SU-DHL-6 (cell line): ENCODE results near the gene CDKAL1.

Experiments
- H2AFZ ChIP-seq: fragments of 200-600 bp; sonication (generic); 2 replicates; pipeline ENCODE4 v1.6.1; 2014; ENCODE audit warnings: low read depth, mild to moderate bottlenecking, moderate library complexity, mixed read lengths, antibody characterized with exemption, low read length; ENCODE audit not compliant: severe bottlenecking
- H3F3A ChIP-seq: fragments of 200-600 bp; shearing (Covaris generic); 2 replicates; pipeline ENCODE4 v1.6.0; 2016; ENCODE audit warnings: antibody characterized with exemption, mild to moderate bottlenecking; ENCODE audit not compliant: insufficient read depth
- H3K27ac ChIP-seq: fragments of 200-600 bp; sonication (generic); 2 replicates; pipeline ENCODE4 v1.5.1; 2016; ENCODE audit warnings: low read depth, mild to moderate bottlenecking, low read length, moderate library complexity, mixed read lengths
- H3K27me3 ChIP-seq: fragments of 200-600 bp; sonication (generic), shearing (Covaris generic); 2 replicates; pipeline ENCODE4 v1.6.0; 2014; ENCODE audit warnings: mild to moderate bottlenecking, low read length
- H3K36me3 ChIP-seq: fragments of 200-600 bp; sonication (generic); 2 replicates; pipeline ENCODE4 v1.6.1; 2014; ENCODE audit warnings: mild to moderate bottlenecking, low read length, mixed read lengths
- H3K4me2 ChIP-seq: fragments of 300-600, 200-600 bp; shearing (Covaris generic), sonication (generic); 2 replicates; pipeline ENCODE4 v1.6.0; 2014; ENCODE audit warnings: low read length, low read depth, mild to moderate bottlenecking; ENCODE audit not compliant: poor library complexity, severe bottlenecking
- H3K4me3 ChIP-seq: fragments of 200-600 bp; sonication (generic); 2 replicates; pipeline ENCODE4 v1.5.1; 2014; ENCODE audit warnings: antibody characterized with exemption, low read length, mild to moderate bottlenecking, mixed read lengths; ENCODE audit not compliant: insufficient read depth, poor library complexity, severe bottlenecking
- H3K79me2 ChIP-seq: fragments of 200-600 bp; sonication (generic); 2 replicates; pipeline ENCODE4 v1.6.1; 2014; ENCODE audit warnings: mild to moderate bottlenecking, low read length, moderate library complexity; ENCODE audit not compliant: insufficient read depth
- H3K9ac ChIP-seq: fragments of 200-600 bp; sonication (generic); 2 replicates; pipeline ENCODE4 v1.7.0; 2014; ENCODE audit warnings: mild to moderate bottlenecking, low read length
- H3K9me2 ChIP-seq: fragments of 200-600 bp; sonication (generic); replicated peaks from 2 replicates; pipeline ENCODE4 v1.6.1; 2014; ENCODE audit warnings: low read length; ENCODE audit not compliant: insufficient read depth
- H3K9me3 ChIP-seq: fragments of 200-600 bp; sonication (generic); 2 replicates; pipeline ENCODE4 v1.6.1; 2014; ENCODE audit warnings: low read length, mixed read lengths; ENCODE audit not compliant: insufficient read depth
- H4K20me1 ChIP-seq: fragments of 200-600 bp; sonication (generic); 2 replicates; pipeline ENCODE4 v1.6.1; 2014; ENCODE audit warnings: low read depth, mild to moderate bottlenecking, antibody characterized with exemption, low read length, moderate library complexity, mixed read lengths
- EZH2phosphoT487 ChIP-seq: fragments of 200-600 bp; sonication (generic), shearing (Covaris generic); conservative IDR thresholded peaks from 2 replicates; pipeline ENCODE4 v1.6.1; 2018; ENCODE audit warnings: mild to moderate bottlenecking, antibody characterized with exemption, low read length, moderate library complexity, mixed read lengths
- TF ChIP-seq, protein P1 (sequence below): fragments of 200-600 bp; sonication (generic); IDR thresholded peaks from one replicate; pipeline ENCODE4 v1.5.1; 2017; ENCODE audit warnings: antibody characterized with exemption, mild to moderate bottlenecking, low read length, moderate library complexity; ENCODE audit not compliant: insufficient read depth, poor library complexity, severe bottlenecking

CDKAL1 gene

DNA sequence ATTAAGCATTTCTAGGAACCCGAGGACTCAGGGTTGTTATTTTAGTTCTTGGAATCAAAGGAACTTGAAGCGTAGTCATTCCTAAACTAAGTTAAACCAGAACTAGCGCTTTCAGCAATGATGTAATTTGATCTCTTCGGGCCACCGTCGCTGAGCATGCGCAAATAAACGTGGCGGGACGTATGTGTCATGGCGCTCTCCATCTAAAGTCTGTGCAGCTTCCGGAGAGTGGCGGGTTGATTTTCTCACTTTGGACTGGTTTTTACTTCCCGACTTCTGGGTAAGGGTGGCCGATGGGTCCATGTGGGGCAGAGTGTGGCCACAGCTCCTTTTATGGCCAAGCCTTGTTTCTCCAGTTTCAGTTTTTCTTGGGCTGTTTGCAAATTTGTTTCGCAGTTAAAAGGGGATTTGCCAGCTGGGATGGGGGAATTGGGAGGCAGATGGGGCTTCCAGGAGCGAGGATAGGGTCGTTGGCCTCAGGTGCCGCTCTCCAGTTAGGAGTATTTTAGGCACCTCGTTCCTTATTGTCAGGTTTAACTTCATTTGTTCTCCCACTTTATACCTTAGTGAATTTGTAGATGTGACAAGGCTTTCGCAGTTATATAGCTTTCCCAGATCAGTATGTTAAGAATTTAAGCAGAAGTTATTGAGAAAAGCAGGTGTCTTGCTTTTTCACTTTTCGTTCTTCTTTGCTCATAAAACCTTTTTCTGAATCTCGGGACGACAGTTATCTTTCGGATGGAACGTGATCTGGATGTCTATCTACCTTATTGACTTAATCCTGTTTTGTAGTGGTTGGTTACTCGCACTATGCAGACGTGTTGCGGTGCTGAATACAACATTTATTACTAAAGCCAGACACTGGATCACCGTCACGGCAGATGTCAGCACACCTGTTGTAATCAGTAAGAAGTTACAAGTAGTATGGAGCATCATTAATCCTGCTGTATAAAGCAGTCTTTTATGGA lies at the start of gene CDKAL1:
Gene CDKAL1, plus strand, starts transcription at position 163 of the 968 bp plus-strand sequence. CDS start 11,894 bp downstream, outside the sequence.
- peaks cover 52% of the 10 kb centered on the region for H3K79me2 ChIP-seq
- H3K9me3 ChIP-seq = no peaks in the 10 kb centered on the region
- H3K4me2 ChIP-seq = peak within 1 kb of the TSS; percentile 73
- no peaks in the 10 kb centered on the region for H3F3A ChIP-seq
- H4K20me1 ChIP-seq = peaks cover 5% of the 10 kb centered on the region; the same call in 1 of the 2 replicates
- H3K9me2 ChIP-seq = no peaks in the 10 kb centered on the region
- no peak for TF ChIP-seq EZH2phosphoT487
- TF ChIP-seq, protein P1, sequence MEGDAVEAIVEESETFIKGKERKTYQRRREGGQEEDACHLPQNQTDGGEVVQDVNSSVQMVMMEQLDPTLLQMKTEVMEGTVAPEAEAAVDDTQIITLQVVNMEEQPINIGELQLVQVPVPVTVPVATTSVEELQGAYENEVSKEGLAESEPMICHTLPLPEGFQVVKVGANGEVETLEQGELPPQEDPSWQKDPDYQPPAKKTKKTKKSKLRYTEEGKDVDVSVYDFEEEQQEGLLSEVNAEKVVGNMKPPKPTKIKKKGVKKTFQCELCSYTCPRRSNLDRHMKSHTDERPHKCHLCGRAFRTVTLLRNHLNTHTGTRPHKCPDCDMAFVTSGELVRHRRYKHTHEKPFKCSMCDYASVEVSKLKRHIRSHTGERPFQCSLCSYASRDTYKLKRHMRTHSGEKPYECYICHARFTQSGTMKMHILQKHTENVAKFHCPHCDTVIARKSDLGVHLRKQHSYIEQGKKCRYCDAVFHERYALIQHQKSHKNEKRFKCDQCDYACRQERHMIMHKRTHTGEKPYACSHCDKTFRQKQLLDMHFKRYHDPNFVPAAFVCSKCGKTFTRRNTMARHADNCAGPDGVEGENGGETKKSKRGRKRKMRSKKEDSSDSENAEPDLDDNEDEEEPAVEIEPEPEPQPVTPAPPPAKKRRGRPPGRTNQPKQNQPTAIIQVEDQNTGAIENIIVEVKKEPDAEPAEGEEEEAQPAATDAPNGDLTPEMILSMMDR = no peak
- H3K27ac ChIP-seq = peak within 1 kb of the TSS; percentile 67
- no peaks in the 10 kb centered on the region for H3K27me3 ChIP-seq
- H3K36me3 ChIP-seq = 0 out of 2 replicates have a peak, but pooled peaks cover 10% of the 10 kb centered on the region
- peak within 1 kb of the TSS; percentile 83 for H3K9ac ChIP-seq
- H3K4me3 ChIP-seq = peak within 1 kb of the TSS; percentile 79
- peak within 1 kb of the TSS; percentile 97 for H2AFZ ChIP-seq

DNA sequence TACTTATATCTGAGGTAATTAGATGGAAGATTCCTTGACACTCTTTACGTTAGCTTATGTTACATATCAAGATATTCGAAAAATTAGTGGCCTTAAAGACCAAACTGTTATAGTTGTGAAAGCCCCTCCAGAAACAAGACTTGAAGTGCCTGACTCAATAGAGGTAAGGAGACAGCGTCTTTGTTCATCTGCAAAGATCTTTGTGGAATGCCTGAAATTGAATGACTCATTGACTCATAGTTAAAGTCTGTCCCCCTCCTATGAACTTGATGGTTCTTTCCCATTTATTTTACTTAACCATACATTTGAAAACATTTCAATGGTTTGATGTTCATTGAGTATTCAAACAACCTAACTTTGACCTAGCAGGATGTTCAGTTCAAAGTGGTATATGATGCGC lies 47.6 kb upstream of the CDKAL1 start:
- Histone ChIP-seq H2AFZ (no peak overlapping the region), H3K9me3 (no peaks in the 10 kb centered on the region), H3F3A (no peaks in the 10 kb centered on the region), H4K20me1 (0 out of 2 replicates have a peak, but pooled peaks cover 2% of the 10 kb centered on the region), H3K27ac (no peak overlapping the region), H3K79me2 (0 out of 2 replicates have a peak, but pooled peaks cover 3% of the 10 kb centered on the region), H3K4me3 (no peak overlapping the region), H3K4me2 (no peak overlapping the region), H3K27me3 (no peaks in the 10 kb centered on the region), H3K36me3 (peaks cover 45% of the 10 kb centered on the region), H3K9me2 (no peaks in the 10 kb centered on the region), H3K9ac (no peak overlapping the region)
- no peak for TF ChIP-seq EZH2phosphoT487
- TF ChIP-seq, protein P1 = no peak

DNA sequence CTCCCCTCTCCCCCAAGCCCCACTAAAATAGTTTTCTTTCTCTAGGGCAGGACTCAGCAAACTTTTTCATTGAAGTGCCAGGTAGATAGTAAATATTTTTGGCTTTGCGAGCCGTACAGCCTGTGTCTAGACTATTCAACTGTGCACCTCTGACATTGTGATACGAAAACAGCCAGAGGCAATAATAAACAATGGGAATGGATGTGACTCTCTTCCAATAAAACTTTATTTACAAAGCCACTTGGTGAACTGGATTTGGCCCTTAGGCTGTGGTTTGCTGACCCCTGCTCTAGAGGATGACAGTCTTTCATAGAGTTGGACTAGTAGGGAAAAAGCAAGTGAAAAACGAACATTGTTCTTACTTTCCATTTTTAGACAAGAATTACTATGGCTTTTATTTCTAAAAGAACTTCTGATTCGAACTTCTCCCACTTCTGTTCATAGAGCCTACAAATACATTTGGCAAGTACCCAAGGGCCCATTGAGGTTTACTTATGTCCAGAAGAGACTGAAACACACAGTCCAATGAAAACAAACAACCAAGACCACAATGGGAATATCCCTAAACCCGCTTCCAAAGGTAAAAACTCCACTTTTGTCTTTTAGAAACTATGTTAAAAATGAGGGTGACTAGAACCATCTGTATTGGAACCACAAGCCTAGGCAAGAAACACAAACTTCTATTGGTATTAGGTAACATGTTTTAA lies 46.4 kb upstream of the CDKAL1 start:
- Histone ChIP-seq H2AFZ (no peak overlapping the region), H3K27ac (no peak overlapping the region), H3F3A (no peaks in the 10 kb centered on the region), H3K9me3 (no peaks in the 10 kb centered on the region), H3K9me2 (no peaks in the 10 kb centered on the region), H3K27me3 (no peaks in the 10 kb centered on the region), H3K4me3 (no peak overlapping the region), H4K20me1 (0 out of 2 replicates have a peak, but pooled peaks cover 2% of the 10 kb centered on the region), H3K4me2 (no peak overlapping the region), H3K9ac (no peak overlapping the region), H3K79me2 (0 out of 2 replicates have a peak, but pooled peaks cover 1% of the 10 kb centered on the region), H3K36me3 (peaks cover 36% of the 10 kb centered on the region)
- TF ChIP-seq EZH2phosphoT487 = no peak
- TF ChIP-seq, protein P1 = no peak
